Ovary (tissue), 3 donors: ENCODE data around the gene PCYT1A.

Source experiments
- EP300 ChIP-seq: sonication (generic); formaldehyde crosslinking; IDR thresholded peaks from one replicate; pipeline ENCODE4 v1.6.1; 2017; ENCODE audit warnings: antibody characterized with exemption
- TF ChIP-seq, protein P1 (sequence below), 3 donors: fragments of 450-650 bp in 2 of 3; fragments of 200-600 bp in 1 of 3; IDR thresholded peaks; one replicate each; pipeline versions ENCODE4 v1.5.1 to v1.8.0; 2016 to 2022; ENCODE audit warnings: antibody characterized with exemption in 3 of 3, mild to moderate bottlenecking in 1 of 3
- donor health status: DM: no; HTN: no; CAD: no.

DNA sequence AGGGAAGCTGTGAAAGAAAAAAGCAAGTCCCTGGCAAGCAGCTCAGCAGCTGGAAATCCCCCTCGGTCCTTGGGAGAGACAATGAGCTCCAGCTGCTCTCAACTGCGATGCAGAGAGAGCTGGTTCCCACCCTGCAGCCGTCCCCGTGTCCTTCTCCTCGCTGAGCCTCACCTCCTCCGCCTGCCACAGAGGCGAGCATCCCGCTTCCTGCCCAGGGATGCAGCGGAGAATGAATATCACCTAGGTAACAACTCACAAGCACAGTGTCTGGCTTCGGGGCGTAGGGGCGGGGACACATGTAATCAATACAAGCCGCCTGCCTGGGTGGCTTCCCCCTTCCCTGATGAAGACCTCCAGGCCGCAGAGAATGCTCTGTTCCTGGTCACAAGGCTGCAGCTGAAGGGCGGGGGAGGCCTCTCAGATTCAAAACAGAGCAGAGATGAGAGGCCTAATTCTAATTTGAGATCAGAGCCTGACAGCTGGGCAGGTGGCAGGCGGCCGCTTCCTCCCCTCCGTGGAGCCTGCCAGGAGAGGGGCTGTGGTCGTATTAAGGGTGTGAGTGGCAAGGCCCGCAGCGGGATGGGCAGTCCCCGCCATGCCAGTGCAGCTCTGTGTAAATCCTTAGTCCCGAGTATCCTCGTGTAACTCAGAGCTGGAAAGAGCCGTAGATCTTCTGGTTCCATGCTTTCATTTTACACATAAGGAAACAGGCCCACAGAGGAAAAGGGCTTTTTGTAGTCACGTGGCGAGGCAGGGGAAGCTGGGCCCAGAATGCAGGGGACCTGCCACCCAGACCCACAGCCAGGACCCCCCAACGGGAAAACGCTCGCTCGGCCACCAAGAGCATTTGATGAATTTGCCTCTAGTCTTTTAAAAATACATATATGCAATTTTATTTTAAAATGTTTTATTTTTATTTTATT lies 100.6 kb downstream of the PCYT1A start:
- TF ChIP-seq, protein P1, sequence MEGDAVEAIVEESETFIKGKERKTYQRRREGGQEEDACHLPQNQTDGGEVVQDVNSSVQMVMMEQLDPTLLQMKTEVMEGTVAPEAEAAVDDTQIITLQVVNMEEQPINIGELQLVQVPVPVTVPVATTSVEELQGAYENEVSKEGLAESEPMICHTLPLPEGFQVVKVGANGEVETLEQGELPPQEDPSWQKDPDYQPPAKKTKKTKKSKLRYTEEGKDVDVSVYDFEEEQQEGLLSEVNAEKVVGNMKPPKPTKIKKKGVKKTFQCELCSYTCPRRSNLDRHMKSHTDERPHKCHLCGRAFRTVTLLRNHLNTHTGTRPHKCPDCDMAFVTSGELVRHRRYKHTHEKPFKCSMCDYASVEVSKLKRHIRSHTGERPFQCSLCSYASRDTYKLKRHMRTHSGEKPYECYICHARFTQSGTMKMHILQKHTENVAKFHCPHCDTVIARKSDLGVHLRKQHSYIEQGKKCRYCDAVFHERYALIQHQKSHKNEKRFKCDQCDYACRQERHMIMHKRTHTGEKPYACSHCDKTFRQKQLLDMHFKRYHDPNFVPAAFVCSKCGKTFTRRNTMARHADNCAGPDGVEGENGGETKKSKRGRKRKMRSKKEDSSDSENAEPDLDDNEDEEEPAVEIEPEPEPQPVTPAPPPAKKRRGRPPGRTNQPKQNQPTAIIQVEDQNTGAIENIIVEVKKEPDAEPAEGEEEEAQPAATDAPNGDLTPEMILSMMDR (IDR thresholded peaks at IDR 0.05): no peak
- TF ChIP-seq EP300: no peak
